Iris pigment epithelial cell (primary cell): ENCODE measurements around the gene DEPP1.
A peak's percentile ranks its signal among the peaks of the same experiment; 100 is the strongest.

Experiments
- DNase-seq: peaks from one replicate; pipeline ENCODE4 v3.0.0-alpha.2; 2011; ENCODE audit warnings: low read depth

Gene DEPP1

DNA sequence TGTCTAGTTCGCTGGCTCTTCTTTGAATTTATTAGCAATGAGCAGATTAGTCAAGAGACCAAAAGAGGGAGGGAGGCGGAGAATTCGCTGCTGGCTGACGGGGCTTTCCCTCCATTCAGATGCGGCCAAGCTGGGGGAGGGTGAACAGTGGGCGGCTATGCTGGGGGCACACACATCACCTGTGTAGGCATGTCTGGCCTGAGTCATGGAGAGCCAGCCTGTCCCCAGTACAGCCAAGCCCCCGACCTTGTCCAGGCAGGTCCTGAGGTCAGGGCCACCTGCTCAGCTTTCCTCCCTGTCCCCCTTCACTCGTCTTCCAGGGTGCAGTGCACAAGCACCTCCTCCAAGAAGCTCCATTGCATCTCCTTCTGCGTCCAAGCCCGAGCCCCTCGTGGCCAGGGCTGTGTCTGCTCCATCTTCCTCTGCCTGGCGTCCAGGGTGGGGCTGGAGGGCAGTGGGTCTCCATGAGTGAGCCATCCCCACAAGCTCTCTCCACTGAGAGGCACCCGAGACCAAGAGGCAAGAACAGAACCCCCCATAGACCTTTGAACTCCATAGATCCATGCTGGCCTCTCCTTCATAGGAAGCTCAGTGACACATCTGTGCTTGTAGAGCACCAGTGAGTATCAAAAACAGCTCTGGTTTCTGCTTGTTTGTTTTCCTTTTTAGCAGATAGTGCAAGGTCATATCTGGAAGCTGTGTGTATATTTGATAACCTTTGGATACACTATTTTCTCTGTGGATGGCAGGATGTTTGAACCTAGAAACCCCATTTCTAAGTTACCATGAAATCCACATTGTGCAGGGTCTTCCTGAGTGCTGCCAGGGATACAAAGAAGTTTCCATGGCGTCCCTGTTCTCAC is 1.9 kb upstream of the DEPP1 start:
- peak; percentile 42 for DNase-seq

DNA sequence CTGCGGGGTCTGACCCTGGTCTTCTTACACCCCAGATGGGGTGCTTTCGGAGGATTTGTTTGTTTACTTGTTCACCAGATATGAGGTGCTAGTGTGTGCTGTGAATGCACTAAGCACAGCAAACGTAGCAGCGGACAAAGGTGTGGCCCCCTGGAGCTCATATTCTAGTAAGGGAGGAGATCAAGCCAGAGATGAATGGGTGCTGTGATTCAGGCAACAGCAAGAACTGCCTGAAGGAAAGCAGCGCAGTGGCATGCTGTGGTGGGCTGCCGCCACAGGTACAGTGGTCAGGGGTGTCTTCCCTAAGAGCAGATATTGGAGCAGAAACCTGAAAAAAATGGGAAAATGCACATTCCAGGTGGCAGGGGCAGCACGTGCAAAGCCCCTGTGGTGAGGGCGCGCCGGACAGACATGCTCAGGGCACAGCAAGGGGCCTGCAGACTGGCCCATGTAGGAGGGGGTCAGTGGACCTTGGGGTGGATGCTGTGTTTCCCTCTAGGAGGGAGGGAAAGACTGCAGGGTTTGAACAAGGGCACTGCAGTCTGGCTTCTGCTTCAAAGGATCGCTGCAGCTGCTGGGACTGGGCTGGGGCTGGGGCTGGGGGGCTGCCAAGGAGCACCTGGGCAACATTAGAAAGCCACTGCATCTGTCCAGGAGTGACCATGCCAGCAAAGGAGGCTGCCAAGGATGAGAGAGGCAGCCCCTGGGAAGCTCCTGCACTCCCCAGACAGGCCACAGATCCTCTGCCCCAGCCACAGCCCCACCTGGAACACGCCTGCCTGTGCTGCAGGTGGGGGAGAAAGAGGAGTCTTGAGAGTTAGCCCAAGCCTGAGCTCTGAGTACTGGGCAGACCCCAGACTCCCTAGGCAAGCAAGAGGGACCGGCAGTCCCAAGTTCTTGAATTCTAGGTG is 927 bp upstream of the DEPP1 start:
- no peak for DNase-seq

DNA sequence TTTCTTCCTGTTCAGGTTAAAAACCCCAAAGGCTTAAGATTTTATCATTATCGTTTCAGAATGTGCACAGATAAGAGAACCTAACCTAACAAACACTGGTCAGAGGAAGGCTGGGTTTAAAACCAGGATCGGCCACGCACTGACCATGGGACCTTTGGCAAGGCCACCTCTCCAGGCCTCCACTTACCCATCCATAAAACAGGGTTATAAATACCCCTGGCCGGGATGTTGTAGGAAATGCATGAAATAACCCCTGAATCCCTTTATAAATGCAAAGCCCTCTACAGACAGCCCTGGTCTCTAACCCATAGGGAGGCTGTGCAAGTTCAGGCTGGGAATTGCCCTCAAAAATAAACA is 418 bp downstream of the DEPP1 start:
- no peak for DNase-seq

DNA sequence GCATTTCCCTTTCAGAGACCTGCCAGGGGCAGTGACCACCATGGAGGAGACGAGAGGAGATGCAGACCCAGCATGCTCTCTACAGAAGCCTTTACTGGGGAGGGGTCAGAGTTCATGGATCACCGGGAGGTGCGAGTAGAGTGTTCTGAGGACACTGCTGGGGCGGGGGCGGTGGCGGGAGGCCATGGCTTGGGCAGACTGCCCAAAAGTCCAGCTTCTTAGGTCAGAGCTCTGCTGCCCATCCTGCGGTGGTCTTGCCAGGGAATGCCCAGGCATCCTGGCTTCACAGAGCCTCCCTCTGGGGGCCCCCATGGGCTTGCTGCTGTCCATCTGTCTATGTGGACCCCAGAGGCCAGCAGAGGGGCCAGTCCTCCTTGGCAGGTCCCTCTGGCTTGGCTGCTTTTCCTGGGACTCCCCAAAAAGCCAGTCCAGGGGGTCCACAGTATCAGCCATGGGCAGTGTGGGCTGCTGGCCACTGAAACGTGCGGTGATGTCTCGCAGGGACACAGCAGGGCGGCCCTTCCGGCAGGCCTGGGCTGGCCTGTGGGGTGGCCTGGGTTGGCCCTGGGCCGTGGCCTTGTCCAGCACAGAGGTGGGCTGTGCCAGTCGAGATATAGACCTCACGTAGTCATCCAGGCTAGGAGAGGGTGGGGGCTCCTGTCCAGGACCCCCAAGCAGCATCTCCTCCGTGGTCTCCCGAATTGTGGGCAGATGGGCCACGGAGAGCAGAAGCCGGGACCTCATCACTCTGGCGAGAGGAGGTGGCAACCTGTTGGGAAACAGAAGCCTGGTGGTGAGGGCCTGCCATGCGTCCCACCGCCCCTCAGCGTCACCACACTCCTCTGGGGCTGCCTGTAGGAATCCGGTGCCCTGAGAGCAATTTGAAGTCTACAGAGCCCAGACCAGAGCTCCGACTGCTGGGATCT is 1.1 kb downstream of the DEPP1 start:
- peak; percentile 42 for DNase-seq

DNA sequence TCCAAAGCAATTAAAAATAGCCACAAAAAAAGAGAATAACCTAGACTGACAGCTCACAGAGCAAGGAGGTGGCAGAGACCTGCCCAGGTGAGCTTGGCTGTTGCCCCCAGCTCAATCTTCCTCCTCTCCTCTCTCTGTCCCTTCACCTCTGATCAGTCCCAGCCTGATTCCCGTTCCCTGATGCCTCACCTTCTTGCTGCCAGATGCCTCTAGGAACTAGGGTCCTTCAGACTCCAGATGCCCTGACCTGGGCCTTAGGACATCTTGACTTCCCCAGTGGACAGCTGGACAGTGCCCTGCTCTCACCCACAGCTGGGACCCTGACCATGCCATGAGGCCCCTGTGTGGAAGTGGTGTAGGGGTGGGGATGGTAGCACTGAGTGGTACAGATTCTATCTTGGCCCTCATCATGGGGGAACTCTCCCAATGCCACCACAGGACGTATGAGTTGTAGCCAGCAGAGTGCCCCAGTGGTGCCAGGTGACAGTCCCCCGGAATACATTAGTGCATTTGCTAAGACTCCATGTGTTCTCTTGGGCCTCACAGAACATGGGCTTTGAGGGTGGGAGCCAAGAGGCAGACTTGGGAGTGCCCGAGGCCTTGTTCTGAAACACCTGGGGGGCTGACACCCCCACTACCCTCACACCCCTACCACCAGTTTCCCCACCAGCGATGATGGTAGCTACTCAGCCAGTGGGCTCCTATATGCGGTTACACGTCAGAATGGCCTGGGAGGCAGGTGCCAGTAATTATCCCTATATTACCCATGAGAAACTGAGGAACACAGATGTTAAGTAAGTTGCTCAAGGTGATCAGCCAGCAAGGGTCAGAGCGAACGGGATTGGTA is 2.0 kb downstream of the DEPP1 start:
- DNase-seq: peak; percentile 43

DNA sequence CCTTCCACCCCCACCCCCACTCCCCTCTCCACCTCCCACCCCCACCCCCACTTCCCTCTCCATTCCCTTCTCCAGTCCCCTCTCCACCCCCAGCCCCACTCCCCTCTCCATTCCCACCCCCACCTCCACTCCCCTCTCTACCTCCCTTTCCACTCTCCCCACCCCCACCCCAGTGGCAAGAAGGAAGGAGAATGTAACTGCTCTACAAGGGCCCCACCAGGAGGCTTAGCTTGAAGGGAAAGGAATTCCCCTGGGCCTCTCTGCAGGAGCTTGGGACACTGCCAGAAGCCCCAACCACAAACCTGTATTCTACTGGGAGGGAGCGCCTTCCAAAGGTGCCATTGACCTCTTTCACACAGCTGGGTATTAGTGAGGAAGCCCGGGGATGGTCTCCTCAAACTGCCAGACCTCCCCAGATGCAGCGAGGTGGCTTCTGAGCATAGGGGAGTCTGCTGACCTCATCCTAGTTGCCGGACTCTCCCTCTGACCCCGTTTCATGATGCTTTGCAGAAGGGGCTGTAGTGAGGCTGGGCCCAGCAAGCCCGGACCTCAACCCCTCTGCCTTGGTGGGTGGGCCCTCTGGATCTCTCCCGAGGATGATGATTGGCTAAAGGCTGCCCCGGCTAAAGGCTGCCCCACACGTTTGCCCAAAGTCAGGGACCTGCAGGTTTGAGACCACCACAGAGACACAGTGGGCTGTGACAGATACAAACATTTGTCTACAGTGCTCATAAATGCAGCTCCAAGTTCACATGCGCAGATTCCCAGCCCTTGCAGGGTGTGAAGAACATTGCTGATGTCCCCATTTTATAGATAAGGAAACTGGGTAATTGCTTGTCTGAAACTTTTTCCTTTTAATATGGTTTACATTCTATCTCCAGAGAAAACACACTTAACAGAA is 2.9 kb downstream of the DEPP1 start:
- peak; percentile 92 for DNase-seq

DNA sequence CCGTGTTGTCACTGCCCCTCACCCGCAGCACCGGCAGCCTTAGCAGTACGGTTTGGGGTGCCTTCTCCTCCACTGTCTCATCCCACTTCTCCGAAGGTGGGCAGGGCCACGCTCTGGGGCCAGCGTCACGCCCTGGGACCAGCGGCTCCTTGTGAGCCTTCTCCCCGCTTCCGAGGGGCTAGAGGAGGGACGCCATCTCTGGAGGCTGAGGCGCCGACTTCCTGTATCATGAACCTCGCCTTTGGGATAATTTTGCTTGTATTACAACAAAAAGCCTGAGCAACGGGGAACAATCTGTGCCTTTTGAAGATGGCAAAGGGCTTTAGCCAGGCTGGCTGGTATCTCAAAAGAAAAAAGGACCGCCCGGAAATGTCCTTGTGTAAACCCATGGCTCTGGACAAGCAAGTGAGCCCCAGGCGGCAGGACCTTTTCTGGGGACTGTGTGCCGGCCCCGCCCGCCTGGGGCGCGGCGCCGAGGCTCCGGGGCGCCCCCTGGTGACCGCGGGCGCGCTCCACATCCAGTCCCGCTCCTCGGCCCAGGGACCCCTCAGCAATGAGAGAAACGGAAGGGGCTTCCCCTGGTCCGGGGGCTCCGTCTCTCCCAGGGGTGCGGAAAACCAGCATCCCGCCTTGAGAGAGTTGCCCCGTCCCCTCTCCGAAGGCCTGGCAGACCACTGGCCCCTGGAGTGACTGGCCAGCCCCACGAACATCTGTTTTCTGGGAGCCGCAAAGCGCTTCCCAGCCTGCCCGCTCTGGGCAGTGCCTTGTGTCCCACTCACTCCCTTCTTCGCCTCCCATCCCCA is 3.8 kb downstream of the DEPP1 start:
- DNase-seq: peak; percentile 41

DNA sequence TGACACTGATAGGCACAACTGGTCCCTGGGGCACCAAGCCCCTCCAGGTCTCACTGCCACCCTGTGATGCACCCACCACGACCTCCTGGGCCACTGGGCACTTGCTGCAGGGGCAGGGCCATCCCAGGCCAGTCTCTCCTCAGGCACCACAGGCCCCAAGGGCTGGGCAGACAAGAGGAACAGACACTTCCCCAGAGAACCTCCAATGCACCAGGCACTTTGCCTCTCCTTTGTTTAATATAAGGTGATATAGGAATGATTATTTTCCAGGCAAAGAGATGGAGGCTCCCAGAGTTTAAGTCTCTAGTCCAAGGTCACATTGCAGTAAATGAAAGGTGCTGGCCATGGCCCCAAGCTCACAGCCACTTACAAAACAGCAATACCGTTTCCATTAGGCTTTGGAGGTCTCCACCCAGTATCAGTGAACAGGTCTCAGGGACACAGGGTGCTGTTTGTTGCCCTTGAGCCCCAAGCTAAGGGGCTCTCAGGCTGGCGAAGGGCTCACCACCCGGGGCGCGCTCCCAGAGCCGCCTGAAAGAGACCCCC is 4.5 kb downstream of the DEPP1 start:
- no peak for DNase-seq

DNA sequence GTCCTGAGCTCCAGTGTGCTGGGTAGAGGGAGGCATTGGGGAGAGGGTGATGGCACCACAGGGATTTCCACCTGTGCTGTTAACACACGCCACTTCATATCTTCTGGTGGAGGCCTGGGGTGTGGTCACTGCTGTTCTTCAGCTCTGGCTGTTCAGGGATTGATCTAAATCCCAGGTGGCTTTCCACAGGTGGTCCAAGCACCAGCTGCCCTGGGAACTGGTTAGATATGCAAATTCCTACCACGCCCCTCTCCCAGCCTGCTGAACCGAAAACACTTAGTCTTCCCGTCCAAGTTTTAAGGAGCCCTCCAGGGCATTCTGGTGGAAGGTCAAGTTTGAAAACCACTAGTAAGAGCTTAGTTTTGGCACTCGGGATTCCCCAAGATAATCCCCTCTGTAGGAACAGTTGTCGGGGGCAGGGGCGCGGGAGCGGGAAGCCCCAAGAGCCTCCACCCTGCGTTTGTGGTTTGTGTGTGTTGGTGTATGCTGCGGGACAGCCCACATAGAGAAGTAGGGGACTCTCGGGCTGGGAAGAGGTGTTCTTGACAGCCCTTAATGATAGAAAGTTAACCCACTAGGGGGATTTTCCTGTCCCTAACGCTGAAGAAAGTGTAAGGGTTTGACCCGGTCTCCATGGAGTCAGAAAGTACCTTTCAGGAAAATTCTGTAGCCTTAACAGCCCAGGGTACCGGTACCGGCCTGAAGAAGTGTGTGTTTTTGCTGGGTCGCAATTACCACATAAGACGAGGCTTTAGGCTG is 5.1 kb downstream of the DEPP1 start:
- no peak for DNase-seq

DNA sequence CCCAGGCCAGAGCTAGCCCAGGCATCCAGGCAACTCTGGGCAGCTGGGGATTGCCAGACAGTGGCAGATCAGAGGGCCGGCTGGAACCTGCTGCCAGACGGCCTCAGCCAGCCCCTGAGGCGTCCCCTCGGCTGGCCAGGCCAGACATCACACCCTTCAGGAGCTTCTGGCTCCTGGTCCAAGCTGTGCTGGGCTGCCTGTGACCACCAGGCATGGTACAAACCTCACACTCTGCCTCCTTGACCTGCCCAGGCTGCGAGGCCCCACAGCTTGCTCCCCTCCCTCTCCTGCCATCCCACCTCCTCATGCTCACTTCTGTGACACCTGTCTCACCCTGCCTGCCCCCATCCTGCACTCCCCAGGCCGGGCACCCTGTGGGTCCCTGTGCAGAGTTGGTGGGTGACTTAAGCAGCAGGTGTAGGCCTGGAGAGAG is 5.7 kb downstream of the DEPP1 start:
- DNase-seq: no peak

DNA sequence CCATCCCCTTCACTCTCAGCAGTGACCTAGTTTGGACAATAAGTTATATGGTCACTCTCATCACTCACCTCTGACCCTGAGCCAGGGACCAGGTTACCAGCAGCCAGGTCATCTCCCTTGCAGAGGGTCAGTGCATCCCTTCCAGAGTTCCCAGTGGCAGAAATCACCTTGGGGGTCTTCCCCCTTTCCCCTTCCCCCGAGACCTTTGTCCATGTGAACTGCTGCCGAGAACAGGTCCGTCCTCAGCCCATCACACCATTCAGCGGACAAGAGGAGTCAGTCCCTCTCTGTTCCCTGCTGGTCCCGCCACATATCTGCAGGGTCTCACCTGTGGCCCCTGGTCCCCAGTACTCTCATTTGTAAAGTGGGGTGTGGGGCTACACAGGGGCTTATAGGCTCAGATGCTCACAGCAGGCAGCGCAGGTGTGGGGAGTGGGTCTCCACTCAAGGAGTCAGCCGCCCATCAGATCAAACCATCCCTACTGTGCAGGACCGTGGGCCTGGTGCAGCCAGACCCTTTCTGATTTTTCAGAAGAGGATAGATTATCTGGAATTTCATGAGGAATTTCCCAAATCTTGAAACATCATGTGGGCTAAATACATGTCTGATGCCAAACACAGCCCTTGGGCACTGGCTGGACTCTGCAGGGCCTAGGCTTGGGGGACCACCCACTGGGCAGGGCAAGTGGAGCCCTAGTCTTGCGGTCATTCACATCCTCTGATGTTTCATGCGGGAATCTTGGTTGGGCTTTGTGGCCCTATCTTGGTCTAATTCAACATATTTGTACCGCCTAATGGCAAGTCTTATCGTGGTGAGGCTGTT is 6.5 kb downstream of the DEPP1 start:
- DNase-seq: no peak

DNA sequence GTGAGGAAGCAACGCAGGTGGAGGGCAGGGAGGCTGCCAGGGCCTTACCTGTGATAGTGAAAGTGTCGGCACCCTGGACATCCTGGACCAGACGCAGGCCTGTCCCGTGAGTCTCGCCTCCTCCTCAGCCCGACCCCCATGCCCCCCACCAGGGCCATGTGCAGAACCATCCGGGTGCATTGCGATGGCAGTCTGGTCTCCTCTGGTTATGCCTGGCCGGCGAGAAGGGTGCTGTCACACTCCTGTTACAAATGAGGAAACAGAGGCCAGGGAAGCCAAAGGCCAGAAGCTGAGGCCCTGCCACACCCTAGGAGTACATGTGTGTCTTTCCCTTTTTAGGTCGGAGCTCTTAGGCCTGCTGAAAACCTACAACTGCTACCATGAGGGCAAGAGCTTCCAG is 7.2 kb downstream of the DEPP1 start:
- no peak for DNase-seq

DNA sequence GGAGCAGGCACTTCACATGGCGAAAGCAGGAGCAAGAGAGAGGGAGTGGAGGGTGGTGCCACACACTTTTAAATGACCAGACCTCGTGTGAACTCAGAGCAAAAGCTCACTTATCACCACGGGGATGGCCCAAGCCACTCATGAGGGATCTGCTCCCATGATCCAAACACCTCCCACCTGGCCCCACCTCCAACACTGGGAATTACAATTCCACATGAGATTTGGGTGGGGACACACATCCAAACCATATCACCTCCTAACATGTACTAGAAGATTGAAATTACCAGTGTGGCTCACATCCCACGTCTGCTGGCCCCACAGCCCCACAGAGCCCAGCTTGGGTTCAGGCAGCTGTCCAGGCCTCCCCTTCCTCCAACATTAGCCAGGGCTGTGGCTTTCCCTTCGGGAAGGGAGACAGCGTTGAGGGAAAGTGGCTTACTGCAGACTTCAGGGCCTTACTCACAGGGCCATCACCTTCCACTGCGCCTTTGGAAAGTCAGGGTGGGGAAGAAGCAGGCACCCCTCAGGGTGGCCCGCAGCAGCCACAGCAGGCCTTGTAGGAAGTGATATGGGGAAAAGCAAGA is 7.7 kb downstream of the DEPP1 start:
- no peak for DNase-seq

DNA sequence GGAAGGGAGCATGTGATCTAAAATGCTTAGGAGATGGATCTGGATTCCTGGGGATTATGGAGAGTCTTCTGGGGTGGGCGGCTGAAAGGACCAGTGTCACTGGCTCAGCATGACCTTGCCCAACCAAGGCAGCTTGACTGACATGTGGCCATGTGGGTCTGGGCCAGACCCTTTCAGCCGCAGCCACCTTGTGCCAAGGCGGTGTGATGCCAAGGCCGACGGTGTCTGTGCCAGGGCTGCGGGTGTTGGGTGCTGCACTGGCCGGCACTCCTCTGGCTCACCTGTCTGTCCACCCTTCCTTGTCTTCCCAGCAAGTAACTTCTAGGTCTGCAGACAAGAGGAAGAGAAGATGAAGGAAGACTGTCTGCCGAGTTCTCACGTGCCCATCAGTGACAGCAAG is 8.8 kb downstream of the DEPP1 start:
- no peak for DNase-seq

DNA sequence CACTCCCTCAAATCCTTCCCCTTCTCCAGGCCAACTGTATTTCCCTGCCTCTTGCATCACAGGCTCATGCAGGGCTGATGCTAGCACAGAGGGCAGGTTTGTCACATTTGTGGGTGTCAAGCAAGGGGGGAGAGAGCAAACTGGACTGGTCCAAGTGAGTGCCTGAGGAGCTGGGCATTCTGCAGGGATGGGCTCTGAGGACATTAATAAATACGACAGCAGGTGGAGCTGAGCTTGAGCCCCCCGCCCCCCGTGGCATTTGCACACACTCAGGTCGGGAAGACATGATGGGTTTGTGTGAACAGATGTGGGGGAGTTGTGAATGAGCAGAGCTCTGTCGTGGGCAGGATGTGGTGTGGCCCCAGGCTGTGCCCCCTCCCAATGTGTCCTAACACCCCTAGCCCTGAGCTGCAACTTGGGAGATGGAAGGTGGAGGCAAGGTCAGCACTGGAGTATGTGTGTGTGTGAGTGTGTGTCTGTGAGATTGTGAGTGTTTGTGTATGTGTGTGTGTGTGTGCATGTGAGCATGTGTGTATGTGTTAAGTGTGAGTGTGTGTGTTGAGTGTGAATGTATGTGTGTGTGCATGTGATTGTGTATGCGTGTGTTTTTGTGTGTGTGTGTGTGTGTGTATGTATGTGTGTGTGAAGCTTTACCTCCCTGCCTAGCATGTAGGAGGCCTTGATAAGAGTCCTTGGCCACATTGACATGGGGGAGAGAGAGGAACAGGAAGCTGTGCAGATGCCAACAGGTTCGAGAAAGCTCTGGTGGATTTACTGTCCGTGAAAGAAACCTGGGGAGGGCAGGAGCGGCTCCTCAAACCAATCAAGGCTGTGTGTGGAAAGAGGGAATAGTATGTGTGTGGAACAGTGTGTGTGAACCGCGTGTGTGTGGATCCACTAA is 9.9 kb downstream of the DEPP1 start:
- no peak for DNase-seq

DNA sequence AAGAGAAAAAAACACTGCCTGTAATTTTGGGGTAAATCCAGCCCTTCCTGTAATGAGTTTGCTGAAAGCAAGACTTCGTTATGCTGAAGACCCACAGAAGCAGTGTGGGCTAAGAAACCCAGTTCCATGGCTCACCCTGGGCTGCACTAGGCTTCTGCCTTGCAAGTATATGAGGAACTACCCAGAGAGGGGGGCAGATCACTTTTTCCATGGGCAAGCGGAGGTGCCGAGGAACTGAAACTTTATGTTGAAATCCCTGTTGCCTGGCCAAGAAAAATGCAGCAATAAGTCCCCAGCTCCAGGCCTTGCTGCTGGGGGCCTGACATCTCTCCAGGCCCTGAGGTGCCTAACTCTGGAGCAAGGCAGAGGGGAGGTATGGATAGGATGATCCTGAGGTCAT is 10.5 kb downstream of the DEPP1 start:
- peak; percentile 79 for DNase-seq
